Right atrium auricular region (tissue), 2 donors: ENCODE data around the gene TEC. TPM values are rescaled to one million over a fixed set of nuclear protein-coding genes. Genes with fewer than 3 reads are reported as not detected.

Source experiments
- DNase-seq: peaks from one replicate; pipeline ENCODE4 v3.0.0-alpha.2; 2019; ENCODE audit warnings: low spot score
- H3K27ac ChIP-seq, 2 donors: fragments of 200-600 bp; sonication (generic); 1 replicate in 1 of 2; 2 replicates in 1 of 2; pipeline ENCODE4 v1.5.1; 2016 to 2019
- H3K27me3 ChIP-seq, 2 donors: fragments of 200-600 bp; sonication (generic); one replicate each; pipeline versions ENCODE4 v1.5.1 to v1.6.0; 2017 to 2019
- H3K36me3 ChIP-seq: fragments of 200-600 bp; sonication (generic); one replicate; pipeline ENCODE4 v1.5.1; 2016
- H3K4me1 ChIP-seq, 2 donors: fragments of 200-600 bp; sonication (generic); one replicate each; pipeline versions ENCODE4 v1.5.1 to v1.6.0; 2017 to 2019
- H3K4me3 ChIP-seq, 2 donors: fragments of 200-600 bp; sonication (generic); 1 replicate in 1 of 2; 2 replicates in 1 of 2; pipeline ENCODE4 v1.5.1; 2017 to 2019; ENCODE audit warnings: mild to moderate bottlenecking in 1 of 2, moderate library complexity in 1 of 2
- H3K9me3 ChIP-seq, 2 donors: fragments of 200-600 bp; sonication (generic); one replicate each; pipeline ENCODE4 v1.5.1; 2019
- total RNA-seq, 2 donors: library from RNA; depleted of rRNA; stranded (reverse); fragments of >200 nt; gene quantifications; one replicate each; pipeline ENCODE4 v1.1.0, GENCODE V29; 2016
- TF ChIP-seq, protein P1 (sequence below), 2 donors: fragments of 200-600 bp; sonication (generic); IDR thresholded peaks; one replicate each; pipeline ENCODE4 v1.5.1; 2019; ENCODE audit warnings: antibody characterized with exemption in 2 of 2

The TEC gene
- total RNA-seq, 2 donors from 2014 or later, result 1.1 to 1.3 TPM

DNA sequence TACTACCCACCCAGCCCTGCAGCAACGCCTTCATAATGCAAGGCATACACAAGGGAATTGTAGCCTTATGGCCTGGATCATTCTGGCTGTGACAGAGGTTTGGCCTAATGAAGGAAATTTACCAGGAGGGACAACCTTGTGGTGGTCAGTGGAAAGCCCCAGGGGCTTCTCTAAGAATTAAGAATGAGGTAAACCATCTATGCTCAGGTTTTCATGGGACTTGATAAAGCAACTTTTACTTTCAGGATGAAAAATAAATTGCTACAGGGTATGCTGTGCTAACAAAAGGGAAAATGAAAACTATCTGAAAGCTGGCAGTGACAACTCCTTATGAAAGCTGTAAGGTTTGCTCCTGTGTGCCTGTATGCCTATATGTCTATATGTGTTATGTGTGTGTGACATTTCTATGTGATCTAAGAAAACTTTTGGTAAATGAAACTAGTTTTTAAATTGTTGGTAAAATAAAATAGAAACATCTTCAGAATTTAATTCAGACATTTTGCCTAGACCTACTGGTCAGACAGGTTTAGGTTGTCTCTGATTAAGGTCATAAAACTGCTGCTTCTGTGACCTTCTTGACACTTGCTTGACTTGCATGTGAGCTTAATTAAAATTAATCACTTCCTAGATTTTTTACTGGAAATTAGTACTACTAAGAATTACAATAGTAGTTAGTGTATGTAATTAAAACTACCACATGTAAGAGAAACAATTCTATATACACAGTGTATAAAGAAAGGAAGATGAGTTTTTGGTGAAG lies 115.7 kb downstream of the TEC start:
- DNase-seq, result no peak

GRCh38 chr4:48152259-48152658 lies 117.4 kb downstream of the TEC start:
- peaks cover 0 to 27% of the 10 kb centered on the region in 2 donors for H3K9me3 ChIP-seq
- H3K36me3 ChIP-seq, result peaks cover 9% of the 10 kb centered on the region
- no peak for DNase-seq
- no peak overlapping the region for H3K4me3 ChIP-seq
- TF ChIP-seq, protein P1, sequence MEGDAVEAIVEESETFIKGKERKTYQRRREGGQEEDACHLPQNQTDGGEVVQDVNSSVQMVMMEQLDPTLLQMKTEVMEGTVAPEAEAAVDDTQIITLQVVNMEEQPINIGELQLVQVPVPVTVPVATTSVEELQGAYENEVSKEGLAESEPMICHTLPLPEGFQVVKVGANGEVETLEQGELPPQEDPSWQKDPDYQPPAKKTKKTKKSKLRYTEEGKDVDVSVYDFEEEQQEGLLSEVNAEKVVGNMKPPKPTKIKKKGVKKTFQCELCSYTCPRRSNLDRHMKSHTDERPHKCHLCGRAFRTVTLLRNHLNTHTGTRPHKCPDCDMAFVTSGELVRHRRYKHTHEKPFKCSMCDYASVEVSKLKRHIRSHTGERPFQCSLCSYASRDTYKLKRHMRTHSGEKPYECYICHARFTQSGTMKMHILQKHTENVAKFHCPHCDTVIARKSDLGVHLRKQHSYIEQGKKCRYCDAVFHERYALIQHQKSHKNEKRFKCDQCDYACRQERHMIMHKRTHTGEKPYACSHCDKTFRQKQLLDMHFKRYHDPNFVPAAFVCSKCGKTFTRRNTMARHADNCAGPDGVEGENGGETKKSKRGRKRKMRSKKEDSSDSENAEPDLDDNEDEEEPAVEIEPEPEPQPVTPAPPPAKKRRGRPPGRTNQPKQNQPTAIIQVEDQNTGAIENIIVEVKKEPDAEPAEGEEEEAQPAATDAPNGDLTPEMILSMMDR (IDR thresholded peaks at IDR 0.05), result no peak
- H3K27ac ChIP-seq, result no peak overlapping the region
- H3K27me3 ChIP-seq, result no peaks in the 10 kb centered on the region
- H3K4me1 ChIP-seq, result no peaks in the 10 kb centered on the region

More for the DNA sequence above, 115.7 kb downstream of the TEC start:
- peaks cover 0 to 27% of the 10 kb centered on the region in 2 donors for H3K9me3 ChIP-seq
- no peak overlapping the region for H3K27ac ChIP-seq
- TF ChIP-seq, protein P1 (IDR thresholded peaks at IDR 0.05), result no peak
- H3K27me3 ChIP-seq, result no peaks in the 10 kb centered on the region
- H3K4me1 ChIP-seq, result no peaks in the 10 kb centered on the region
- H3K4me3 ChIP-seq, result no peak overlapping the region
- peaks cover 9% of the 10 kb centered on the region for H3K36me3 ChIP-seq

- Histone ChIP-seq H3K4me1 (no peaks in the 10 kb centered on the region), H3K36me3 (no peaks in the 10 kb centered on the region), H3K27me3 (no peaks in the 10 kb centered on the region), H3K9me3 (peaks cover 0 to 16% of the 10 kb centered on the region in 2 donors), H3K27ac (no peak overlapping the region), H3K4me3 (no peak overlapping the region)
- TF ChIP-seq, protein P1 (IDR thresholded peaks at IDR 0.05), result no peak
- DNase-seq, result no peak
Measured at GRCh38 chr4:48149827-48150370, 119.7 kb downstream of the TEC start.

- no peak for DNase-seq
- no peaks in the 10 kb centered on the region for H3K4me1 ChIP-seq
- H3K36me3 ChIP-seq, result no peaks in the 10 kb centered on the region
- TF ChIP-seq, protein P1 (IDR thresholded peaks at IDR 0.05), result no peak
- H3K27me3 ChIP-seq, result no peaks in the 10 kb centered on the region
- H3K4me3 ChIP-seq, result no peak overlapping the region
- H3K9me3 ChIP-seq, result no peaks in the 10 kb centered on the region
- H3K27ac ChIP-seq, result no peak overlapping the region
Measured at GRCh38 chr4:48147621-48148020, 122.0 kb downstream of the TEC start.

GRCh38 chr4:48141048-48141447 lies 128.6 kb downstream of the TEC start:
- H3K27ac ChIP-seq, result no peak overlapping the region
- no peaks in the 10 kb centered on the region for H3K4me1 ChIP-seq
- TF ChIP-seq, protein P1 (IDR thresholded peaks at IDR 0.05), result peak; percentile 36 to 70
- no peak overlapping the region for H3K4me3 ChIP-seq
- no peak for DNase-seq
- H3K36me3 ChIP-seq, result no peaks in the 10 kb centered on the region
- H3K27me3 ChIP-seq, result no peaks in the 10 kb centered on the region
- no peaks in the 10 kb centered on the region for H3K9me3 ChIP-seq
